HepG2 (cell line): ENCODE measurements around the gene RNF6. TPM values are rescaled to one million over a fixed set of nuclear protein-coding genes. Genes with fewer than 3 reads are reported as not detected.

Source experiments
- BHLHE40 ChIP-seq: IDR thresholded peaks from 2 replicates; pipeline ENCODE4 v1.6.1; 2011; ENCODE audit warnings: low read length, improper control_type of control experiment
- CHCHD3 ChIP-seq: sonication (generic); formaldehyde crosslinking; IDR thresholded peaks from 2 replicates; pipeline ENCODE4 v1.8.0; 2022; ENCODE audit warnings: mild to moderate bottlenecking, missing genetic modification reagents, moderate library complexity
- DMAP1 ChIP-seq: IDR thresholded peaks from 2 replicates; pipeline ENCODE4 v1.6.1; 2016
- ELF3 ChIP-seq: IDR thresholded peaks from 2 replicates; pipeline ENCODE4 v1.6.1; 2016; ENCODE audit warnings: missing genetic modification reagents, missing compliant biosample characterization
- EP300 ChIP-seq, 3 experiments: sonication (generic) in 1 of 3; formaldehyde crosslinking in 1 of 3; IDR thresholded peaks; 2 replicates each; pipeline versions ENCODE4 v1.5.1 to v1.6.1; 2011 to 2020; ENCODE audit warnings: low read depth in 2 of 3, low read length in 2 of 3, borderline replicate concordance in 1 of 3, improper control_type of control experiment in 1 of 3, mild to moderate bottlenecking in 1 of 3, missing genetic modification reagents in 1 of 3, moderate library complexity in 1 of 3
- ETV5 ChIP-seq: IDR thresholded peaks from 2 replicates; pipeline ENCODE4 v1.6.1; 2018; ENCODE audit warnings: missing biosample characterization, missing genetic modification reagents, inconsistent platforms, borderline replicate concordance
- FOXA3 ChIP-seq: IDR thresholded peaks from 2 replicates; pipeline ENCODE4 v1.6.1; 2016; ENCODE audit warnings: missing genetic modification reagents, missing compliant biosample characterization
- FOXP1 ChIP-seq, 2 experiments: fragments of 450-650 bp in 1 of 2; IDR thresholded peaks; 2 replicates each; pipeline ENCODE4 v1.6.1; 2017 to 2018; ENCODE audit warnings: antibody characterized with exemption in 1 of 2
- GATAD1 ChIP-seq: IDR thresholded peaks from 2 replicates; pipeline ENCODE4 v1.6.1; 2016; ENCODE audit warnings: missing genetic modification reagents, missing compliant biosample characterization
- HDAC2 ChIP-seq: sonication (generic); formaldehyde crosslinking; IDR thresholded peaks from 2 replicates; pipeline ENCODE4 v1.4.0; 2020; ENCODE audit warnings: missing genetic modification reagents
- JUN ChIP-seq: sonication (generic); formaldehyde crosslinking; IDR thresholded peaks from 2 replicates; pipeline ENCODE4 v1.4.0; 2020; ENCODE audit warnings: mild to moderate bottlenecking, missing genetic modification reagents
- NCOA2 ChIP-seq: sonication (generic); formaldehyde crosslinking; IDR thresholded peaks from 2 replicates; pipeline ENCODE4 v1.8.0; 2022; ENCODE audit warnings: inconsistent platforms
- RARA ChIP-seq: IDR thresholded peaks from 2 replicates; pipeline ENCODE4 v1.6.1; 2016; ENCODE audit warnings: missing genetic modification reagents, missing compliant biosample characterization
- RBAK ChIP-seq: sonication (generic); formaldehyde crosslinking; IDR thresholded peaks from 2 replicates; pipeline ENCODE4 v1.5.1; 2020; ENCODE audit warnings: mild to moderate bottlenecking, missing genetic modification reagents
- SALL1 ChIP-seq: sonication (generic); formaldehyde crosslinking; IDR thresholded peaks from 2 replicates; pipeline ENCODE4 v1.8.0; 2022; ENCODE audit warnings: mild to moderate bottlenecking, missing genetic modification reagents
- SAP130 ChIP-seq: IDR thresholded peaks from 2 replicates; pipeline ENCODE4 v1.6.1; 2016; ENCODE audit warnings: low read depth
- SIX4 ChIP-seq: sonication (generic); formaldehyde crosslinking; IDR thresholded peaks from 2 replicates; pipeline ENCODE4 v1.4.0; 2020; ENCODE audit warnings: missing genetic modification reagents
- SPEN ChIP-seq: sonication (generic); formaldehyde crosslinking; IDR thresholded peaks from 2 replicates; pipeline ENCODE4 v1.5.1; 2020; ENCODE audit warnings: low read depth, mild to moderate bottlenecking, missing genetic modification reagents
- TCF7L2 ChIP-seq: IDR thresholded peaks from 2 replicates; pipeline ENCODE4 v1.6.1; 2011; ENCODE audit warnings: mild to moderate bottlenecking, low read depth, low read length, moderate library complexity
- THAP11 ChIP-seq: IDR thresholded peaks from 2 replicates; pipeline ENCODE4 v1.6.1; 2016; ENCODE audit warnings: missing biosample characterization, missing genetic modification reagents
- ZMYM3 ChIP-seq: sonication (generic); formaldehyde crosslinking; IDR thresholded peaks from 2 replicates; pipeline ENCODE4 v1.5.1; 2020; ENCODE audit warnings: mild to moderate bottlenecking, missing genetic modification reagents
- ZNF263 ChIP-seq: sonication (generic); formaldehyde crosslinking; IDR thresholded peaks from 2 replicates; pipeline ENCODE4 v1.4.0; 2020; ENCODE audit warnings: missing genetic modification reagents
- ZNF282 ChIP-seq: fragments of 450-650 bp; IDR thresholded peaks from 2 replicates; pipeline ENCODE4 v1.6.1; 2018; ENCODE audit not compliant: partially characterized antibody
- ZNF496 ChIP-seq: sonication (generic); formaldehyde crosslinking; IDR thresholded peaks from 2 replicates; pipeline ENCODE4 v1.8.1; 2023; ENCODE audit warnings: mild to moderate bottlenecking, moderate library complexity, missing genetic modification reagents; ENCODE audit not compliant: insufficient replicate concordance
- polyA plus RNA-seq, 8 experiments: library from polyadenylated mRNA; depleted of rRNA in 3 of 8; stranded (reverse) in 7 of 8; unstranded in 1 of 8; fragments of >200 nt; fragmentation: Illumina TruSeq in 4 of 8; extraction: Trizol in 4 of 8; gene quantifications; 2 replicates each; pipeline versions ENCODE4 v1.2.1 to v1.2.3, GENCODE V29; 2011 to 2016; ENCODE audit warnings: low read depth in 4 of 8, missing spikeins in 1 of 8, mixed read lengths in 1 of 8; ENCODE audit not compliant: insufficient read depth in 1 of 8
- total RNA-seq, 5 experiments: library from RNA; depleted of rRNA; stranded (reverse); fragments of >200 nt; fragmentation: Illumina TruSeq; extraction: Trizol; gene quantifications; 2 replicates each; pipeline ENCODE4 v1.2.3, GENCODE V29; 2016; ENCODE audit warnings: low read depth in 1 of 5
- TF ChIP-seq, protein P1 (sequence below): sonication (generic); formaldehyde crosslinking; conservative IDR thresholded peaks from 2 replicates; pipeline ENCODE4 v1.4.0; 2020; ENCODE audit warnings: mild to moderate bottlenecking, missing genetic modification reagents, moderate library complexity
- TF ChIP-seq, protein P2 (sequence below): sonication (generic); formaldehyde crosslinking; IDR thresholded peaks from 2 replicates; pipeline ENCODE4 v1.4.0; 2020; ENCODE audit warnings: missing genetic modification reagents, borderline replicate concordance

The RNF6 gene
- total and polyA plus RNA-seq, 2 of the 13 experiments (the other 11 are each of a cell fraction or from before 2014, with no cell fraction given), result 14.6 to 36.8 TPM

DNA sequence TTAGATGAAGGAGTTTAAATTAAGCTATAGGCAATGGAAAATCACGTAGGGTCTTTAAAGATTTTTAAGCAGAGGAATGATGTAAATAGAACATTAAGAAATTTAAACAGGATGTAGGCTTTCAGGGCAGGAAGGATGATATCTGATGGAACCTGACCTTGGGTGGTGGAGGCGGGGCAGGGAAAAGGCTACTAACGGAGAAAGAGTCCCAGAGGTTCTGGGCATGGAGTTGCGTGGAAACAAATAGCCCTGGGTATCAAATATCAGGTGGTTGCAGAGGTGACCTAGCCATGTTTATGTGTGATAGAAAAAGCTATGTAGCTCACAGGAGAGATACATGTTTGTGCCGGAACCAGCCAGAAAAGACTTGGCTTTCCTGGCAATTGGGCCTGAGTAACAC, 24.0 kb upstream of the RNF6 start (continued):
- TF ChIP-seq, protein P1, sequence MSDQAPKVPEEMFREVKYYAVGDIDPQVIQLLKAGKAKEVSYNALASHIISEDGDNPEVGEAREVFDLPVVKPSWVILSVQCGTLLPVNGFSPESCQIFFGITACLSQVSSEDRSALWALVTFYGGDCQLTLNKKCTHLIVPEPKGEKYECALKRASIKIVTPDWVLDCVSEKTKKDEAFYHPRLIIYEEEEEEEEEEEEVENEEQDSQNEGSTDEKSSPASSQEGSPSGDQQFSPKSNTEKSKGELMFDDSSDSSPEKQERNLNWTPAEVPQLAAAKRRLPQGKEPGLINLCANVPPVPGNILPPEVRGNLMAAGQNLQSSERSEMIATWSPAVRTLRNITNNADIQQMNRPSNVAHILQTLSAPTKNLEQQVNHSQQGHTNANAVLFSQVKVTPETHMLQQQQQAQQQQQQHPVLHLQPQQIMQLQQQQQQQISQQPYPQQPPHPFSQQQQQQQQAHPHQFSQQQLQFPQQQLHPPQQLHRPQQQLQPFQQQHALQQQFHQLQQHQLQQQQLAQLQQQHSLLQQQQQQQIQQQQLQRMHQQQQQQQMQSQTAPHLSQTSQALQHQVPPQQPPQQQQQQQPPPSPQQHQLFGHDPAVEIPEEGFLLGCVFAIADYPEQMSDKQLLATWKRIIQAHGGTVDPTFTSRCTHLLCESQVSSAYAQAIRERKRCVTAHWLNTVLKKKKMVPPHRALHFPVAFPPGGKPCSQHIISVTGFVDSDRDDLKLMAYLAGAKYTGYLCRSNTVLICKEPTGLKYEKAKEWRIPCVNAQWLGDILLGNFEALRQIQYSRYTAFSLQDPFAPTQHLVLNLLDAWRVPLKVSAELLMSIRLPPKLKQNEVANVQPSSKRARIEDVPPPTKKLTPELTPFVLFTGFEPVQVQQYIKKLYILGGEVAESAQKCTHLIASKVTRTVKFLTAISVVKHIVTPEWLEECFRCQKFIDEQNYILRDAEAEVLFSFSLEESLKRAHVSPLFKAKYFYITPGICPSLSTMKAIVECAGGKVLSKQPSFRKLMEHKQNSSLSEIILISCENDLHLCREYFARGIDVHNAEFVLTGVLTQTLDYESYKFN, result peak; percentile 41; the same call in 1 of the 2 replicates
- TF ChIP-seq NCOA2 (CRISPR knock-in tag) (0 out of 2 replicates have a peak, but pooled peaks have one; percentile 35), CHCHD3 (no peak), SPEN (CRISPR knock-in tag) (no peak), RARA (CRISPR knock-in tag) (peak; percentile 34; the same call in 1 of the 2 replicates), ETV5 (CRISPR knock-in tag) (peak; percentile 53; the same call in 1 of the 2 replicates), BHLHE40 (no peak), TCF7L2 (no peak), HDAC2 (CRISPR knock-in tag) (0 out of 2 replicates have a peak, but pooled peaks have one; percentile 13), ZNF263 (no peak), DMAP1 (CRISPR knock-in tag) (no peak), JUN (CRISPR knock-in tag) (no peak), RBAK (CRISPR knock-in tag) (peak; percentile 68; the same call in 1 of the 2 replicates), ZMYM3 (no peak), SAP130 (0 out of 2 replicates have a peak, but pooled peaks have one; percentile 36), GATAD1 (CRISPR knock-in tag) (no peak), ZNF496 (CRISPR knock-in tag) (no peak), SIX4 (CRISPR knock-in tag) (peak; percentile 51; the same call in 1 of the 2 replicates), THAP11 (CRISPR knock-in tag) (peak; percentile 28; the same call in 1 of the 2 replicates), ELF3 (CRISPR knock-in tag) (0 out of 2 replicates have a peak, but pooled peaks have one; percentile 30), EP300 (IDR thresholded peaks at IDR 0.05; ENCODE audit: low read depth in 2 of 2, low read length in 2 of 2) (peak in 1 of 2 experiments; percentile 10; a peak in 1 of 4 replicates), EP300 (CRISPR knock-in tag; IDR thresholded peaks at IDR 0.05; ENCODE audit: borderline replicate concordance) (no peak), ZNF282 (no peak), SALL1 (peak; percentile 43), FOXA3 (CRISPR knock-in tag) (0 out of 2 replicates have a peak, but pooled peaks have one; percentile 15), FOXP1 (IDR thresholded peaks at IDR 0.05) (no peak), FOXP1 (CRISPR knock-in tag; IDR thresholded peaks at IDR 0.05) (0 out of 2 replicates have a peak, but pooled peaks have one; percentile 10)
- TF ChIP-seq, protein P2, sequence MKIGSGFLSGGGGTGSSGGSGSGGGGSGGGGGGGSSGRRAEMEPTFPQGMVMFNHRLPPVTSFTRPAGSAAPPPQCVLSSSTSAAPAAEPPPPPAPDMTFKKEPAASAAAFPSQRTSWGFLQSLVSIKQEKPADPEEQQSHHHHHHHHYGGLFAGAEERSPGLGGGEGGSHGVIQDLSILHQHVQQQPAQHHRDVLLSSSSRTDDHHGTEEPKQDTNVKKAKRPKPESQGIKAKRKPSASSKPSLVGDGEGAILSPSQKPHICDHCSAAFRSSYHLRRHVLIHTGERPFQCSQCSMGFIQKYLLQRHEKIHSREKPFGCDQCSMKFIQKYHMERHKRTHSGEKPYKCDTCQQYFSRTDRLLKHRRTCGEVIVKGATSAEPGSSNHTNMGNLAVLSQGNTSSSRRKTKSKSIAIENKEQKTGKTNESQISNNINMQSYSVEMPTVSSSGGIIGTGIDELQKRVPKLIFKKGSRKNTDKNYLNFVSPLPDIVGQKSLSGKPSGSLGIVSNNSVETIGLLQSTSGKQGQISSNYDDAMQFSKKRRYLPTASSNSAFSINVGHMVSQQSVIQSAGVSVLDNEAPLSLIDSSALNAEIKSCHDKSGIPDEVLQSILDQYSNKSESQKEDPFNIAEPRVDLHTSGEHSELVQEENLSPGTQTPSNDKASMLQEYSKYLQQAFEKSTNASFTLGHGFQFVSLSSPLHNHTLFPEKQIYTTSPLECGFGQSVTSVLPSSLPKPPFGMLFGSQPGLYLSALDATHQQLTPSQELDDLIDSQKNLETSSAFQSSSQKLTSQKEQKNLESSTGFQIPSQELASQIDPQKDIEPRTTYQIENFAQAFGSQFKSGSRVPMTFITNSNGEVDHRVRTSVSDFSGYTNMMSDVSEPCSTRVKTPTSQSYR (CRISPR knock-in tag), result peak; percentile 57; the same call in 1 of the 2 replicates
